HG03064 (cell line): ENCODE measurements around the gene F11R.
A peak's percentile ranks its signal among the peaks of the same experiment; 100 is the strongest.
"Not testable (repeated sequence)": the region's sequence is repeated elsewhere in the genome, so short reads cannot be mapped to it uniquely, and the experiment has no call there.

Experiments
- ATAC-seq: cut with Tn5 transposase; IDR thresholded peaks from one replicate; pipeline ENCODE4 v1.9.1; 2021; ENCODE audit warnings: low read depth; ENCODE audit not compliant: unreplicated experiment

Gene F11R

GRCh38 chr1:161044908-161045735 lies 24.2 kb upstream of the F11R start:
- no peak for ATAC-seq

- ATAC-seq: no peak
These were observed 23.6 kb upstream of the F11R start for GRCh38 chr1:161044535-161044907.

- no peak for ATAC-seq
These were observed 18.6 kb upstream of the F11R start for GRCh38 chr1:161039546-161039945.

- ATAC-seq: no peak
These were observed 18.2 kb upstream of the F11R start for GRCh38 chr1:161039154-161039545.

GRCh38 chr1:161038523-161039153 lies 17.7 kb upstream of the F11R start, which contains the start of gene TSTD1:
TSTD1 (minus strand) TSS chr1:161038964; CDS start chr1:161038889, 75 bp downstream.
- peak; percentile 85 for ATAC-seq

- no peak for ATAC-seq
These were observed 16.9 kb upstream of the F11R start for GRCh38 chr1:161037661-161038522.

- no peak for ATAC-seq
These were observed 12.8 kb upstream of the F11R start for GRCh38 chr1:161033751-161034150.

- no peak for ATAC-seq
These were observed 11.5 kb upstream of the F11R start for GRCh38 chr1:161032409-161032808.

- no peak for ATAC-seq
These were observed 10.9 kb upstream of the F11R start for GRCh38 chr1:161031874-161032273.

- ATAC-seq: not testable (repeated sequence)
These were observed 8.5 kb upstream of the F11R start for GRCh38 chr1:161029466-161029865.

- not testable (repeated sequence) for ATAC-seq
These were observed 6.0 kb upstream of the F11R start for GRCh38 chr1:161026954-161027353.

- not testable (repeated sequence) for ATAC-seq
These were observed 1.5 kb upstream of the F11R start for GRCh38 chr1:161022432-161022831.

GRCh38 chr1:161021970-161022353 lies 1.0 kb upstream of the F11R start:
- no peak for ATAC-seq

GRCh38 chr1:161021165-161021969 lies 415 bp upstream of the F11R start:
- peak; percentile 72 for ATAC-seq

- peak; percentile 2 for ATAC-seq
These were observed 1.0 kb downstream of the F11R start for GRCh38 chr1:161019751-161020495.

GRCh38 chr1:161019111-161019660 lies 1.8 kb downstream of the F11R start:
- not testable (repeated sequence) for ATAC-seq

- no peak for ATAC-seq
These were observed 2.4 kb downstream of the F11R start for GRCh38 chr1:161018631-161018930.

GRCh38 chr1:161017756-161018630 lies 3.0 kb downstream of the F11R start:
- no peak for ATAC-seq
